CMK (cell line): ENCODE data around the gene CFAP99.

Source experiments
- DNase-seq: peaks from one replicate; pipeline ENCODE4 v3.0.0-alpha.2; 2010; ENCODE audit warnings: low read depth

The CFAP99 gene

GRCh38 chr4:2510351-2511259, 91.8 kb downstream of the CFAP99 start:
- no peak for DNase-seq

GRCh38 chr4:2511645-2512131, 92.9 kb downstream of the CFAP99 start:
- DNase-seq = no peak
